PC-3 (cell line): ENCODE results near the gene HOXD12.

ENCODE experiments used
- EZH2phosphoT487 ChIP-seq: fragments of 300-600 bp; sonication (generic); IDR thresholded peaks from 2 replicates; pipeline ENCODE4 v1.6.1; 2018; ENCODE audit warnings: mild to moderate bottlenecking, antibody characterized with exemption, low read length, borderline replicate concordance
- TF ChIP-seq, protein P1 (sequence below): fragments of 300-600 bp; sonication (generic); conservative IDR thresholded peaks from 2 replicates; pipeline ENCODE4 v1.5.1; 2017; ENCODE audit warnings: antibody characterized with exemption, low read depth, mild to moderate bottlenecking, low read length

DNA sequence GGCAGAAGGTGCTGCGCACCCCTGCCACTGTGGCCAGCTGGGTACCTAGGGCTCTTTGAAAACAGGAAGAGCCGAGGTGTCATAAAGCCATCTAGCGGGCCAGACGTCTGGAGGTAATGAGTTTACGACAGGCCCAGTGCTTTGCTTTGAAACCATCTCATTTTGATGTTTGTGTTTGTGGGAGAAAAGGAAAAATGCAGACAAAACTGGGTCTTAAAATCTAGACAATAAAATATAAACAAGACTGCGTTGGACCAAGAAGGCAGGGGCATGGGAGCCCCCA is 26.1 kb downstream of the HOXD12 start:
- TF ChIP-seq, protein P1, sequence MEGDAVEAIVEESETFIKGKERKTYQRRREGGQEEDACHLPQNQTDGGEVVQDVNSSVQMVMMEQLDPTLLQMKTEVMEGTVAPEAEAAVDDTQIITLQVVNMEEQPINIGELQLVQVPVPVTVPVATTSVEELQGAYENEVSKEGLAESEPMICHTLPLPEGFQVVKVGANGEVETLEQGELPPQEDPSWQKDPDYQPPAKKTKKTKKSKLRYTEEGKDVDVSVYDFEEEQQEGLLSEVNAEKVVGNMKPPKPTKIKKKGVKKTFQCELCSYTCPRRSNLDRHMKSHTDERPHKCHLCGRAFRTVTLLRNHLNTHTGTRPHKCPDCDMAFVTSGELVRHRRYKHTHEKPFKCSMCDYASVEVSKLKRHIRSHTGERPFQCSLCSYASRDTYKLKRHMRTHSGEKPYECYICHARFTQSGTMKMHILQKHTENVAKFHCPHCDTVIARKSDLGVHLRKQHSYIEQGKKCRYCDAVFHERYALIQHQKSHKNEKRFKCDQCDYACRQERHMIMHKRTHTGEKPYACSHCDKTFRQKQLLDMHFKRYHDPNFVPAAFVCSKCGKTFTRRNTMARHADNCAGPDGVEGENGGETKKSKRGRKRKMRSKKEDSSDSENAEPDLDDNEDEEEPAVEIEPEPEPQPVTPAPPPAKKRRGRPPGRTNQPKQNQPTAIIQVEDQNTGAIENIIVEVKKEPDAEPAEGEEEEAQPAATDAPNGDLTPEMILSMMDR: no peak
- no peak for TF ChIP-seq EZH2phosphoT487
